PC-3 (cell line): Measurements from ENCODE around the gene RALGDS. TPM values are rescaled to one million over a fixed set of nuclear protein-coding genes. Genes with fewer than 3 reads are reported as not detected.
A peak's percentile ranks its signal among the peaks of the same experiment; 100 is the strongest.

Source experiments
- ATAC-seq: fragments of 200-7000 bp; cut with Tn5 transposase; 2 replicates; pipeline ENCODE4 v1.9.1; 2020; ENCODE audit warnings: mild to moderate bottlenecking, moderate library complexity
- BruUV-seq: library from RNA; stranded (reverse); fragments of 400-500 nt; replicated peaks from 2 replicates; lab custom pipeline; 2021; lab: Mats Ljungman, UMichigan
- CTCF ChIA-PET: fragments of 300-600 bp; sonication (Branson Sonifier 250); formaldehyde crosslinking; loops from one replicate; lab custom pipeline; 2022; ENCODE audit warnings: antibody characterized with exemption; lab: Charles Lee
- POLR2A ChIA-PET: fragments of 300-600 bp; sonication (Branson Sonifier 250); formaldehyde crosslinking; loops from one replicate; lab custom pipeline; 2022; ENCODE audit warnings: antibody characterized with exemption; ENCODE audit not compliant: unreplicated experiment; lab: Charles Lee
- DNase-seq: peaks from one replicate; pipeline ENCODE4 v3.0.0-alpha.2; 2015
- H2AFZ ChIP-seq: fragments of 300-600 bp; sonication (generic); 2 replicates; pipeline ENCODE4 v1.6.0; 2016; ENCODE audit warnings: antibody characterized with exemption, low read length
- H3F3A ChIP-seq: fragments of 300-600 bp; sonication (generic); one replicate; pipeline ENCODE4 v1.6.0; 2017; ENCODE audit warnings: antibody characterized with exemption, low read length, control low read depth, mild to moderate bottlenecking; ENCODE audit not compliant: unreplicated experiment
- H3K27ac ChIP-seq: fragments of 300-600 bp; sonication (generic); 2 replicates; pipeline ENCODE4 v1.5.1; 2016; ENCODE audit warnings: mild to moderate bottlenecking, low read length
- H3K27me3 ChIP-seq: fragments of 300-600 bp; sonication (generic); 2 replicates; pipeline ENCODE4 v1.6.1; 2016; ENCODE audit warnings: low read length, mixed read lengths
- H3K36me3 ChIP-seq: fragments of 300-600 bp; sonication (generic); 2 replicates; pipeline ENCODE4 v1.6.1; 2016; ENCODE audit warnings: low read depth, mixed run types, low read length, mixed read lengths
- H3K4me1 ChIP-seq: fragments of 300-600 bp; sonication (generic); 2 replicates; pipeline ENCODE4 v1.5.1; 2016; ENCODE audit warnings: low read length; ENCODE audit not compliant: insufficient read depth
- H3K4me2 ChIP-seq: fragments of 300-600 bp; sonication (generic); 2 replicates; pipeline ENCODE4 v1.6.0; 2016; ENCODE audit warnings: low read length
- H3K4me3 ChIP-seq: fragments of 300-600 bp; sonication (generic); 2 replicates; pipeline ENCODE4 v1.5.1; 2016; ENCODE audit warnings: mild to moderate bottlenecking, low read length, mixed read lengths
- H3K79me2 ChIP-seq: fragments of 300-600 bp; sonication (generic); 2 replicates; pipeline ENCODE4 v1.6.1; 2017; ENCODE audit warnings: low read length, mixed read lengths
- H3K9ac ChIP-seq: fragments of 300-600 bp; sonication (generic); 2 replicates; pipeline ENCODE4 v1.6.0; 2016; ENCODE audit warnings: mild to moderate bottlenecking, low read length
- H3K9me2 ChIP-seq: fragments of 300-600 bp; sonication (generic); replicated peaks from 2 replicates; pipeline ENCODE4 v1.6.1; 2016; ENCODE audit warnings: mixed run types, low read length, mixed read lengths
- H3K9me3 ChIP-seq: fragments of 300-600 bp; sonication (generic); 2 replicates; pipeline ENCODE4 v1.6.1; 2016; ENCODE audit warnings: low read length, mixed read lengths
- H4K20me1 ChIP-seq: fragments of 300-600 bp; sonication (generic); 2 replicates; pipeline ENCODE4 v1.6.1; 2016; ENCODE audit warnings: low read length, mixed read lengths
- CTCF ChIP-seq: fragments of 300-600 bp; sonication (generic); conservative IDR thresholded peaks from 2 replicates; pipeline ENCODE4 v1.5.1; 2017; ENCODE audit warnings: antibody characterized with exemption, low read depth, mild to moderate bottlenecking, low read length
- EZH2 ChIP-seq: fragments of 300-600 bp; sonication (generic); IDR thresholded peaks from one replicate; pipeline ENCODE4 v1.6.1; 2017; ENCODE audit warnings: antibody characterized with exemption, mild to moderate bottlenecking, low read length; ENCODE audit not compliant: unreplicated experiment
- EZH2phosphoT487 ChIP-seq: fragments of 300-600 bp; sonication (generic); IDR thresholded peaks from 2 replicates; pipeline ENCODE4 v1.6.1; 2018; ENCODE audit warnings: mild to moderate bottlenecking, antibody characterized with exemption, low read length, borderline replicate concordance
- intact Hi-C: fragments of 100-400 bp; cut with micrococcal nuclease; formaldehyde crosslinking; loops from 2 replicates; pipeline ENCODE4 v1.9.0; 2023
- total RNA-seq: library from RNA; depleted of rRNA; stranded (reverse); fragments of >200 nt; gene quantifications from 2 replicates; pipeline ENCODE4 v1.2.3, GENCODE V29; 2014

RALGDS gene
- total RNA-seq, 1 experiment from 2014 or later, result 32.2 TPM

GRCh38 chr9:133107961-133108793, 12.9 kb downstream of the RALGDS start:
- POLR2A ChIA-PET, result no interaction called here

GRCh38 chr9:133107245-133107722, 13.8 kb downstream of the RALGDS start:
- ATAC-seq, result no peak
- POLR2A ChIA-PET, result no interaction called here
- Histone ChIP-seq H3K4me2 (no peak overlapping the region), H3K4me1 (peaks cover 9% of the 10 kb centered on the region; the same call in 1 of the 2 replicates), H3K9me2 (no peaks in the 10 kb centered on the region), H3K27me3 (no peaks in the 10 kb centered on the region), H3F3A (no peaks in the 10 kb centered on the region), H3K9me3 (no peaks in the 10 kb centered on the region), H3K36me3 (peaks cover 9% of the 10 kb centered on the region; the same call in 1 of the 2 replicates), H3K79me2 (no peaks in the 10 kb centered on the region), H3K27ac (no peak overlapping the region), H4K20me1 (no peaks in the 10 kb centered on the region), H3K4me3 (no peak overlapping the region), H3K9ac (no peak overlapping the region), H2AFZ (no peak overlapping the region)
- intact Hi-C loops, result no loop called here
- TF ChIP-seq CTCF (no peak), EZH2 (no peak), EZH2phosphoT487 (no peak)
- no TSS peak for BruUV-seq
- DNase-seq, result no peak
- CTCF ChIA-PET, result interaction anchor here (1.3 kb wide), 1 partner anchor 37 kb away, joined by 7 read pairs; no protein-coding TSS in a partner anchor

More at GRCh38 chr9:133107961-133108793, 12.9 kb downstream of the RALGDS start:
- TF ChIP-seq CTCF (no peak), EZH2phosphoT487 (no peak), EZH2 (no peak)
- peaks cover 9% of the 10 kb centered on the region; the same call in 1 of the 2 replicates for H3K4me1 ChIP-seq
- no peaks in the 10 kb centered on the region for H3F3A ChIP-seq
- ATAC-seq, result no peak
- H3K27ac ChIP-seq, result no peak overlapping the region
- no peaks in the 10 kb centered on the region for H3K79me2 ChIP-seq
- intact Hi-C loops, result no loop called here
- TSS peak; percentile 15 for BruUV-seq
- H3K9ac ChIP-seq, result no peak overlapping the region
- H3K36me3 ChIP-seq, result peaks cover 3% of the 10 kb centered on the region; the same call in 1 of the 2 replicates
- H3K9me2 ChIP-seq, result no peaks in the 10 kb centered on the region
- H2AFZ ChIP-seq, result no peak overlapping the region
- no peak overlapping the region for H3K4me3 ChIP-seq
- H4K20me1 ChIP-seq, result no peaks in the 10 kb centered on the region
- CTCF ChIA-PET, result interaction anchor here (1.3 kb wide), 1 partner anchor 36 kb away, joined by 7 read pairs; no protein-coding TSS in a partner anchor
- no peak for DNase-seq
- no peak overlapping the region for H3K4me2 ChIP-seq
- H3K27me3 ChIP-seq, result no peaks in the 10 kb centered on the region
- H3K9me3 ChIP-seq, result no peaks in the 10 kb centered on the region
